ENCODE measurements around the gene SMIM21.

- TF ChIP-seq POLR2A (IDR thresholded peaks at IDR 0.05; ENCODE audit: low read length) (no peak), GATA1 (IDR thresholded peaks at IDR 0.05; ENCODE audit: low read depth, low read length) (no peak)
Measured at GRCh38 chr18:75421656-75422055, 5.8 kb downstream of the SMIM21 start.

All from erythroblast (primary cell).